Left kidney (tissue), 8 donors: ENCODE results near the gene SLC48A1. TPM values are rescaled to one million over a fixed set of nuclear protein-coding genes. Genes with fewer than 3 reads are reported as not detected.
A peak's percentile ranks its signal among the peaks of the same experiment; 100 is the strongest.

Experiments used
- DNase-seq: peaks from one replicate; pipeline ENCODE4 v3.0.0-alpha.2; 2013
- long read RNA-seq, 8 donors: transcript quantifications; one replicate each; lab custom pipeline, GENCODE V29; 2026
- polyA plus RNA-seq: library from polyadenylated mRNA; unstranded; fragments of 120-200 nt; gene quantifications from one replicate; pipeline ENCODE4 v1.2.1, GENCODE V29; 2013; ENCODE audit not compliant: insufficient read length

The SLC48A1 gene
- 57.5 TPM for polyA plus RNA-seq
- long read RNA-seq, donor 1, transcript SLC48A1-201 (3 exons, 3,010 nt): major isoform, 59 of 76 reads
- long read RNA-seq, donor 1, partial matches to known transcripts: 16 of 76 reads
- long read RNA-seq, donor 1, other reads (novel, unspliced or antisense): 0 of 76 reads
- long read RNA-seq, donor 2, transcript SLC48A1-201 (3 exons, 3,010 nt): major isoform, 30 of 43 reads
- long read RNA-seq, donor 2, partial matches to known transcripts: 10 of 43 reads
- long read RNA-seq, donor 2, other reads (novel, unspliced or antisense): 0 of 43 reads
- long read RNA-seq, donor 3, transcript SLC48A1-201 (3 exons, 3,010 nt): major isoform, 26 of 106 reads
- long read RNA-seq, donor 3, partial matches to known transcripts: 80 of 106 reads
- long read RNA-seq, donor 3, other reads (novel, unspliced or antisense): 0 of 106 reads
- long read RNA-seq, donor 4, partial matches to known transcripts: 25 of 28 reads
- long read RNA-seq, donor 4, other reads (novel, unspliced or antisense): 0 of 28 reads
- long read RNA-seq, donor 5, transcript SLC48A1-201 (3 exons, 3,010 nt): major isoform, 29 of 30 reads
- long read RNA-seq, donor 5, partial matches to known transcripts: 0 of 30 reads
- long read RNA-seq, donor 5, other reads (novel, unspliced or antisense): 0 of 30 reads
- long read RNA-seq, donor 6, transcript SLC48A1-201 (3 exons, 3,010 nt): major isoform, 43 of 49 reads
- long read RNA-seq, donor 6, partial matches to known transcripts: 5 of 49 reads
- long read RNA-seq, donor 6, other reads (novel, unspliced or antisense): 0 of 49 reads
- long read RNA-seq, donor 7, transcript SLC48A1-201 (3 exons, 3,010 nt): major isoform, 35 of 42 reads
- long read RNA-seq, donor 7, partial matches to known transcripts: 0 of 42 reads
- long read RNA-seq, donor 7, other reads (novel, unspliced or antisense): 7 of 42 reads
- long read RNA-seq, donor 8, transcript SLC48A1-201 (3 exons, 3,010 nt): major isoform, 11 of 11 reads
- long read RNA-seq, donor 8, partial matches to known transcripts: 0 of 11 reads
- long read RNA-seq, donor 8, other reads (novel, unspliced or antisense): 0 of 11 reads

GRCh38 chr12:47773062-47773857, at the start of gene SLC48A1:
Gene SLC48A1 (plus strand): TSS chr12:47773238. CDS start chr12:47773305, 67 bp downstream.
- DNase-seq: peak; percentile 57

- DNase-seq: no peak
Observed at GRCh38 chr12:47725091-47725772, 47.8 kb upstream of the SLC48A1 start, which contains the start of gene ENDOU. Gene ENDOU (minus strand): TSS chr12:47725490. CDS start chr12:47725413, 77 bp downstream.

- no peak for DNase-seq
Observed at GRCh38 chr12:47725893-47726292, 47.1 kb upstream of the SLC48A1 start.

GRCh38 chr12:47729233-47729632, 43.8 kb upstream of the SLC48A1 start:
- DNase-seq: no peak

GRCh38 chr12:47730341-47730744, 42.7 kb upstream of the SLC48A1 start:
- DNase-seq: no peak

- DNase-seq: no peak
Observed at GRCh38 chr12:47731723-47732122, 41.3 kb upstream of the SLC48A1 start.

GRCh38 chr12:47732504-47732903, 40.5 kb upstream of the SLC48A1 start:
- DNase-seq: no peak

- no peak for DNase-seq
Observed at GRCh38 chr12:47733142-47733541, 39.9 kb upstream of the SLC48A1 start.

- DNase-seq: no peak
Observed at GRCh38 chr12:47734725-47735480, 38.1 kb upstream of the SLC48A1 start.

GRCh38 chr12:47735649-47736048, 37.4 kb upstream of the SLC48A1 start:
- no peak for DNase-seq

GRCh38 chr12:47736216-47736615, 36.8 kb upstream of the SLC48A1 start:
- DNase-seq: no peak

GRCh38 chr12:47736877-47737676, 36.0 kb upstream of the SLC48A1 start:
- DNase-seq: no peak

- no peak for DNase-seq
Observed at GRCh38 chr12:47737936-47738594, 35.0 kb upstream of the SLC48A1 start.

GRCh38 chr12:47739297-47739696, 33.7 kb upstream of the SLC48A1 start:
- no peak for DNase-seq

- DNase-seq: no peak
Observed at GRCh38 chr12:47739979-47740378, 33.1 kb upstream of the SLC48A1 start.

GRCh38 chr12:47740606-47741339, 32.3 kb upstream of the SLC48A1 start:
- DNase-seq: no peak

- DNase-seq: no peak
Observed at GRCh38 chr12:47741340-47741703, 31.7 kb upstream of the SLC48A1 start.

GRCh38 chr12:47742253-47742825, 30.7 kb upstream of the SLC48A1 start:
- no peak for DNase-seq
